ENCODE results near the gene C13orf46.
A peak's percentile ranks its signal among the peaks of the same experiment; 100 is the strongest.

Gene C13orf46

GRCh38 chr13:113950451-113951245, 23.2 kb downstream of the C13orf46 start:
- no peaks in the 10 kb centered on the region for H3K36me3 ChIP-seq (ENCODE audit: insufficient read depth, insufficient read length, low read length)
- TF ChIP-seq YY1 (IDR thresholded peaks at IDR 0.05; ENCODE audit: insufficient read depth, insufficient read length) (no peak), SUZ12 (IDR thresholded peaks at IDR 0.05; ENCODE audit: extremely low read depth, insufficient read depth, insufficient read length) (no peak), ZNF274 (IDR thresholded peaks at IDR 0.05; ENCODE audit: low read depth, low read length) (no peak)
- no peak for DNase-seq (ENCODE audit: low read depth, low spot score)
- peaks cover 6% of the 10 kb centered on the region; the same call in 1 of the 2 replicates for H3K9me3 ChIP-seq (ENCODE audit: insufficient read depth, low read length)
- peaks cover 7% of the 10 kb centered on the region for H3K27me3 ChIP-seq (ENCODE audit: insufficient read depth, insufficient read length)
- no peak overlapping the region for H3K9ac ChIP-seq (ENCODE audit: insufficient read length, low read depth)
- peaks cover 15% of the 10 kb centered on the region for H3K4me1 ChIP-seq (ENCODE audit: insufficient read depth, insufficient read length)
- H3K4me3 ChIP-seq (ENCODE audit: insufficient read length, low read depth) = no peak overlapping the region

- H3K4me3 ChIP-seq (ENCODE audit: insufficient read length, low read depth) = no peak overlapping the region
- no peaks in the 10 kb centered on the region for H3K9me3 ChIP-seq (ENCODE audit: insufficient read depth, low read length)
- no peak overlapping the region for H3K9ac ChIP-seq (ENCODE audit: insufficient read length, low read depth)
- TF ChIP-seq YY1 (IDR thresholded peaks at IDR 0.05; ENCODE audit: insufficient read depth, insufficient read length) (no peak), ZNF274 (IDR thresholded peaks at IDR 0.05; ENCODE audit: low read depth, low read length) (no peak), SUZ12 (IDR thresholded peaks at IDR 0.05; ENCODE audit: extremely low read depth, insufficient read depth, insufficient read length) (no peak)
- peaks cover 15% of the 10 kb centered on the region for H3K4me1 ChIP-seq (ENCODE audit: insufficient read depth, insufficient read length)
- no peaks in the 10 kb centered on the region for H3K27me3 ChIP-seq (ENCODE audit: insufficient read depth, insufficient read length)
- no peak for DNase-seq (ENCODE audit: low read depth, low spot score)
- H3K36me3 ChIP-seq (ENCODE audit: insufficient read depth, insufficient read length, low read length) = no peaks in the 10 kb centered on the region
These were observed 24.3 kb downstream of the C13orf46 start for GRCh38 chr13:113949546-113949945.

GRCh38 chr13:113948034-113948742, 25.7 kb downstream of the C13orf46 start:
- Histone ChIP-seq H3K9ac (ENCODE audit: insufficient read length, low read depth) (no peak overlapping the region), H3K4me1 (ENCODE audit: insufficient read depth, insufficient read length) (peaks cover 15% of the 10 kb centered on the region), H3K27me3 (ENCODE audit: insufficient read depth, insufficient read length) (no peaks in the 10 kb centered on the region), H3K4me3 (ENCODE audit: insufficient read length, low read depth) (no peak overlapping the region), H3K9me3 (ENCODE audit: insufficient read depth, low read length) (no peaks in the 10 kb centered on the region), H3K36me3 (ENCODE audit: insufficient read depth, insufficient read length, low read length) (no peaks in the 10 kb centered on the region)
- DNase-seq (ENCODE audit: low read depth, low spot score) = no peak
- no peak for TF ChIP-seq YY1 (IDR thresholded peaks at IDR 0.05; ENCODE audit: insufficient read depth, insufficient read length)
- no peak for TF ChIP-seq ZNF274 (IDR thresholded peaks at IDR 0.05; ENCODE audit: low read depth, low read length)
- TF ChIP-seq SUZ12 (IDR thresholded peaks at IDR 0.05; ENCODE audit: extremely low read depth, insufficient read depth, insufficient read length) = no peak

- DNase-seq (ENCODE audit: low read depth, low spot score) = no peak
- H3K4me3 ChIP-seq (ENCODE audit: insufficient read length, low read depth) = no peak overlapping the region
- no peaks in the 10 kb centered on the region for H3K27me3 ChIP-seq (ENCODE audit: insufficient read depth, insufficient read length)
- H3K36me3 ChIP-seq (ENCODE audit: insufficient read depth, insufficient read length, low read length) = no peaks in the 10 kb centered on the region
- H3K9me3 ChIP-seq (ENCODE audit: insufficient read depth, low read length) = no peaks in the 10 kb centered on the region
- TF ChIP-seq SUZ12 (IDR thresholded peaks at IDR 0.05; ENCODE audit: extremely low read depth, insufficient read depth, insufficient read length) (no peak), YY1 (IDR thresholded peaks at IDR 0.05; ENCODE audit: insufficient read depth, insufficient read length) (no peak), ZNF274 (IDR thresholded peaks at IDR 0.05; ENCODE audit: low read depth, low read length) (no peak)
- peaks cover 18% of the 10 kb centered on the region for H3K4me1 ChIP-seq (ENCODE audit: insufficient read depth, insufficient read length)
- no peak overlapping the region for H3K9ac ChIP-seq (ENCODE audit: insufficient read length, low read depth)
These were observed 26.4 kb downstream of the C13orf46 start for GRCh38 chr13:113947311-113948033.

- Histone ChIP-seq H3K36me3 (ENCODE audit: insufficient read depth, insufficient read length, low read length) (no peaks in the 10 kb centered on the region), H3K4me3 (ENCODE audit: insufficient read length, low read depth) (no peak overlapping the region), H3K9me3 (ENCODE audit: insufficient read depth, low read length) (no peaks in the 10 kb centered on the region), H3K4me1 (ENCODE audit: insufficient read depth, insufficient read length) (peaks cover 18% of the 10 kb centered on the region), H3K27me3 (ENCODE audit: insufficient read depth, insufficient read length) (no peaks in the 10 kb centered on the region), H3K9ac (ENCODE audit: insufficient read length, low read depth) (peak overlapping the region; percentile 26)
- no peak for DNase-seq (ENCODE audit: low read depth, low spot score)
- no peak for TF ChIP-seq SUZ12 (IDR thresholded peaks at IDR 0.05; ENCODE audit: extremely low read depth, insufficient read depth, insufficient read length)
- TF ChIP-seq ZNF274 (IDR thresholded peaks at IDR 0.05; ENCODE audit: low read depth, low read length) = no peak
- TF ChIP-seq YY1 (IDR thresholded peaks at IDR 0.05; ENCODE audit: insufficient read depth, insufficient read length) = no peak
These were observed 27.3 kb downstream of the C13orf46 start for GRCh38 chr13:113946409-113947181.

GRCh38 chr13:113945857-113946408, 27.9 kb downstream of the C13orf46 start:
- Histone ChIP-seq H3K4me3 (ENCODE audit: insufficient read length, low read depth) (no peak overlapping the region), H3K9ac (ENCODE audit: insufficient read length, low read depth) (no peak overlapping the region), H3K36me3 (ENCODE audit: insufficient read depth, insufficient read length, low read length) (no peaks in the 10 kb centered on the region), H3K4me1 (ENCODE audit: insufficient read depth, insufficient read length) (peaks cover 16% of the 10 kb centered on the region), H3K27me3 (ENCODE audit: insufficient read depth, insufficient read length) (no peaks in the 10 kb centered on the region), H3K9me3 (ENCODE audit: insufficient read depth, low read length) (no peaks in the 10 kb centered on the region)
- TF ChIP-seq ZNF274 (IDR thresholded peaks at IDR 0.05; ENCODE audit: low read depth, low read length) = no peak
- no peak for TF ChIP-seq SUZ12 (IDR thresholded peaks at IDR 0.05; ENCODE audit: extremely low read depth, insufficient read depth, insufficient read length)
- no peak for TF ChIP-seq YY1 (IDR thresholded peaks at IDR 0.05; ENCODE audit: insufficient read depth, insufficient read length)
- DNase-seq (ENCODE audit: low read depth, low spot score) = no peak
